SK-N-SH (cell line): ENCODE results near the gene CRYBG3. TPM values are rescaled to one million over a fixed set of nuclear protein-coding genes. Genes with fewer than 3 reads are reported as not detected.

Experiments used
- CTCF ChIA-PET: fragments of 300-600, 350-600 bp; formaldehyde crosslinking; extraction: SDS; loops from one replicate; lab custom pipeline; 2021; lab: Yijun Ruan, JAX
- POLR2A ChIA-PET: fragments of 350-600 bp; sonication (Branson Sonifier 250); formaldehyde crosslinking; extraction: SDS; loops from one replicate; lab custom pipeline; 2020; ENCODE audit warnings: antibody characterized with exemption, inconsistent platforms; lab: Yijun Ruan, JAX
- DNase-seq: peaks from one replicate; pipeline ENCODE4 v3.0.0; 2012
- H2AFZ ChIP-seq: fragments of 200-600 bp; sonication (generic); 2 replicates; pipeline ENCODE4 v1.8.1; 2016; ENCODE audit warnings: antibody characterized with exemption, mild to moderate bottlenecking, low read depth
- H3F3A ChIP-seq: fragments of 200-600 bp; sonication (generic); replicated peaks from 2 replicates; pipeline ENCODE3; 2016; ENCODE audit warnings: antibody characterized with exemption, mild to moderate bottlenecking; ENCODE audit not compliant: insufficient read depth
- H3K27ac ChIP-seq, 2 experiments: fragments of 200-500 bp in 1 of 2; fragments of 200-600 bp in 1 of 2; sonication (Bioruptor generic) in 1 of 2; sonication (generic), shearing (Covaris generic) in 1 of 2; 2 replicates each; pipeline versions ENCODE4 v1.5.1 to v1.6.1; 2014 to 2016; ENCODE audit warnings: low read depth in 2 of 2, inconsistent platforms in 1 of 2, low read length in 1 of 2, mild to moderate bottlenecking in 1 of 2, mixed read lengths in 1 of 2
- H3K27me3 ChIP-seq: fragments of 200-600 bp; sonication (generic), shearing (Covaris generic); 2 replicates; pipeline ENCODE4 v1.6.1; 2016; ENCODE audit warnings: mixed run types; ENCODE audit not compliant: insufficient read depth
- H3K36me3 ChIP-seq, 2 experiments: fragments of 200-500 bp in 1 of 2; fragments of 200-600 bp in 1 of 2; sonication (Bioruptor generic) in 1 of 2; sonication (generic) in 1 of 2; replicated peaks in 1 of 2; 2 replicates each; pipeline versions ENCODE3 to v1.5.1; 2014 to 2016; ENCODE audit warnings: low read length in 1 of 2, mild to moderate bottlenecking in 1 of 2; ENCODE audit not compliant: insufficient read depth in 2 of 2, control insufficient read depth in 1 of 2
- H3K4me1 ChIP-seq, 2 experiments: fragments of 200-500 bp in 1 of 2; fragments of 200-600 bp in 1 of 2; sonication (Bioruptor generic) in 1 of 2; sonication (generic), shearing (Covaris generic) in 1 of 2; 2 replicates each; pipeline versions ENCODE4 v1.5.1 to v1.6.1; 2014 to 2016; ENCODE audit warnings: low read depth in 1 of 2, low read length in 1 of 2, mixed run types in 1 of 2; ENCODE audit not compliant: insufficient read depth in 2 of 2, control insufficient read depth in 1 of 2
- H3K4me2 ChIP-seq: fragments of 200-600 bp; sonication (generic), shearing (Covaris generic); 2 replicates; pipeline ENCODE4 v1.6.1; 2017; ENCODE audit warnings: mixed run types
- H3K4me3 ChIP-seq, 2 experiments: fragments of 200-500 bp in 1 of 2; fragments of 200-600 bp in 1 of 2; sonication (Bioruptor generic) in 1 of 2; sonication (generic), shearing (Covaris generic) in 1 of 2; 2 replicates each; pipeline versions ENCODE4 v1.5.1 to v1.8.1; 2014 to 2016; ENCODE audit warnings: low read depth in 2 of 2, inconsistent platforms in 1 of 2, low read length in 1 of 2, mild to moderate bottlenecking in 1 of 2, mixed read lengths in 1 of 2, moderate library complexity in 1 of 2
- H3K79me2 ChIP-seq: fragments of 200-600 bp; sonication (generic); 2 replicates; pipeline ENCODE4 v1.8.1; 2017; ENCODE audit warnings: mild to moderate bottlenecking; ENCODE audit not compliant: insufficient read depth
- H3K9ac ChIP-seq: fragments of 200-600 bp; sonication (generic); 2 replicates; pipeline ENCODE4 v1.6.1; 2017; ENCODE audit warnings: mixed run types
- H3K9me2 ChIP-seq: fragments of 200-600 bp; sonication (generic); 2 replicates; pipeline ENCODE4 v1.6.1; 2017; ENCODE audit warnings: mixed run types
- H3K9me3 ChIP-seq: fragments of 200-600 bp; sonication (generic); 2 replicates; pipeline ENCODE4 v1.6.1; 2017; ENCODE audit warnings: mixed run types, mild to moderate bottlenecking, moderate library complexity
- H4K20me1 ChIP-seq: fragments of 200-600 bp; sonication (generic); 2 replicates; pipeline ENCODE4 v1.6.1; 2017; ENCODE audit warnings: mild to moderate bottlenecking, mixed run types; ENCODE audit not compliant: insufficient read depth
- CTCF ChIP-seq: fragments of 200-600 bp; sonication (generic); IDR thresholded peaks from 2 replicates; pipeline ENCODE4 v1.6.1; 2017; ENCODE audit warnings: antibody characterized with exemption, mild to moderate bottlenecking, moderate library complexity
- EP300 ChIP-seq, 2 experiments: IDR thresholded peaks; 2 replicates each; pipeline versions ENCODE4 v1.4.0 to v1.6.1; 2012; ENCODE audit warnings: borderline replicate concordance in 1 of 2, low read depth in 1 of 2, low read length in 1 of 2
- EZH2phosphoT487 ChIP-seq: fragments of 200-600 bp; sonication (generic); IDR thresholded peaks from 2 replicates; pipeline ENCODE4 v1.6.1; 2017; ENCODE audit warnings: low read depth, mixed run types, mild to moderate bottlenecking, antibody characterized with exemption, moderate library complexity, borderline replicate concordance
- FOSL2 ChIP-seq: IDR thresholded peaks from 2 replicates; pipeline ENCODE4 v1.4.0; 2012; ENCODE audit warnings: low read depth, mild to moderate bottlenecking, moderate library complexity, borderline replicate concordance
- FOXM1 ChIP-seq: IDR thresholded peaks from 2 replicates; pipeline ENCODE4 v1.4.0; 2012; ENCODE audit warnings: low read depth, mild to moderate bottlenecking
- GABPA ChIP-seq: IDR thresholded peaks from 2 replicates; pipeline ENCODE4 v1.4.0; 2012; ENCODE audit warnings: low read depth, mild to moderate bottlenecking
- IRF3 ChIP-seq: fragments of 150-350 bp; IDR thresholded peaks from 2 replicates; pipeline ENCODE4 v1.6.1; 2016; ENCODE audit warnings: mild to moderate bottlenecking, low read depth, low read length
- MAX ChIP-seq: IDR thresholded peaks from 2 replicates; pipeline ENCODE4 v1.4.0; 2012; ENCODE audit warnings: low read depth
- MXI1 ChIP-seq: IDR thresholded peaks from 2 replicates; pipeline ENCODE4 v1.6.1; 2012; ENCODE audit warnings: mild to moderate bottlenecking, low read depth, low read length, improper control_type of control experiment
- NRF1 ChIP-seq: IDR thresholded peaks from 2 replicates; pipeline ENCODE4 v1.6.1; 2012; ENCODE audit warnings: low read depth, mild to moderate bottlenecking, low read length
- PBX3 ChIP-seq: IDR thresholded peaks from 2 replicates; pipeline ENCODE4; 2012
- POLR2AphosphoS5 ChIP-seq: IDR thresholded peaks from 2 replicates; pipeline ENCODE4 v1.6.1; 2012; ENCODE audit warnings: low read depth, low read length
- RFX5 ChIP-seq: IDR thresholded peaks from 2 replicates; pipeline ENCODE4 v1.6.1; 2012; ENCODE audit warnings: mild to moderate bottlenecking, improper control_type of control experiment, low read length
- RXRA ChIP-seq: IDR thresholded peaks from 2 replicates; pipeline ENCODE4 v1.4.0; 2012; ENCODE audit warnings: low read depth, mild to moderate bottlenecking, borderline replicate concordance
- TAF1 ChIP-seq: IDR thresholded peaks from 2 replicates; pipeline ENCODE4 v1.6.1; 2012; ENCODE audit warnings: low read depth, mild to moderate bottlenecking, low read length, moderate library complexity, borderline replicate concordance
- TCF12 ChIP-seq: IDR thresholded peaks from 2 replicates; pipeline ENCODE4 v1.4.0; 2012
- TEAD4 ChIP-seq: IDR thresholded peaks from 2 replicates; pipeline ENCODE4 v1.4.0; 2012; ENCODE audit warnings: mild to moderate bottlenecking, borderline replicate concordance; ENCODE audit not compliant: insufficient read depth
- USF2 ChIP-seq: fragments of 150-350 bp; IDR thresholded peaks from 2 replicates; pipeline ENCODE4 v1.6.1; 2017; ENCODE audit warnings: antibody characterized with exemption, low read length, low read depth, borderline replicate concordance
- YY1 ChIP-seq: IDR thresholded peaks from 2 replicates; pipeline ENCODE4 v1.4.0; 2012; ENCODE audit warnings: low read depth, mild to moderate bottlenecking
- WGBS: methylation state at CpG from one replicate; pipeline ENCODE4 v1.1.6; 2017; ENCODE audit warnings: low lambda C conversion rate; 5-methylcytosine and 5-hydroxymethylcytosine counted together
- polyA plus RNA-seq, 3 experiments: library from polyadenylated mRNA; depleted of rRNA; stranded (reverse); fragments of >200 nt; gene quantifications; 2 replicates each; pipeline ENCODE4 v1.2.3, GENCODE V29; 2012

Gene CRYBG3
- polyA plus RNA-seq (2012; rRNA removed), result 2.4 and 2.8 TPM in 2 replicates
- polyA plus RNA-seq (2012; cell fraction: cytosol; rRNA removed), result 2.7 TPM in 2 replicates
- polyA plus RNA-seq (2012; cell fraction: nucleus; rRNA removed), result 4.8 and 10.2 TPM in 2 replicates

GRCh38 chr3:97821774-97822358, at the start of gene CRYBG3:
Gene CRYBG3 (plus strand): TSS chr3:97822011. CDS start chr3:97822207, 196 bp downstream.
- peaks cover 5 to 8% of the 10 kb centered on the region in 2 experiments; a peak in 3 of 4 replicates for H3K4me1 ChIP-seq
- peak; percentile 92 for DNase-seq
- 1% methylated on average over 15 of the region's 66 CpGs for WGBS
- H4K20me1 ChIP-seq, result no peaks in the 10 kb centered on the region
- CTCF ChIA-PET, result interaction anchor here (0.6 to 5.0 kb wide), 12 partner anchors 18 to 440 kb away, joined by 3 to 34 read pairs (median 4); no protein-coding TSS in a partner anchor
- H3K27me3 ChIP-seq, result peaks cover 5% of the 10 kb centered on the region; the same call in 1 of the 2 replicates
- peak within 1 kb of the TSS; percentile 83 for H3K9ac ChIP-seq
- peaks cover 16% of the 10 kb centered on the region for H3K79me2 ChIP-seq
- peak within 1 kb of the TSS; percentile 91 to 93 for H3K4me3 ChIP-seq
- H3K4me2 ChIP-seq, result peak within 1 kb of the TSS; percentile 90
- no peaks in the 10 kb centered on the region for H3K9me2 ChIP-seq
- H3K36me3 ChIP-seq, result no peaks in the 10 kb centered on the region
- POLR2A ChIA-PET, result interaction anchor here (1.2 kb wide), 1 partner anchor 150 kb away, joined by 3 read pairs; no protein-coding TSS in a partner anchor
- no peaks in the 10 kb centered on the region for H3K9me3 ChIP-seq
- peaks cover 3% of the 10 kb centered on the region for H3F3A ChIP-seq
- TF ChIP-seq EZH2phosphoT487 (no peak), POLR2AphosphoS5 (peak; percentile 76), CTCF (peak; percentile 58), FOSL2 (no peak), MAX (peak; percentile 74), PBX3 (no peak), MXI1 (0 out of 2 replicates have a peak, but pooled peaks have one; percentile 10), GABPA (peak; percentile 57; the same call in 1 of the 2 replicates), RXRA (no peak), IRF3 (no peak), TEAD4 (no peak; the same call in 1 of the 2 replicates), TAF1 (peak; percentile 56; the same call in 1 of the 2 replicates), USF2 (no peak), TCF12 (no peak), FOXM1 (no peak), YY1 (0 out of 2 replicates have a peak, but pooled peaks have one; percentile 18), NRF1 (peak; percentile 40; the same call in 1 of the 2 replicates), EP300 (IDR thresholded peaks at IDR 0.05; ENCODE audit: borderline replicate concordance in 1 of 2, low read depth in 1 of 2, low read length in 1 of 2) (no peak), RFX5 (no peak)
- peak within 1 kb of the TSS; percentile 99 for H2AFZ ChIP-seq
- H3K27ac ChIP-seq, result peak within 1 kb of the TSS; percentile 68 to 69; a peak in 3 of 4 replicates
